CD4-positive, alpha-beta T cell treated with Interleukin-15 for 1 hour (primary cell): ENCODE measurements around the gene FLNC.

Source experiments
- DNase-seq: peaks from one replicate; pipeline ENCODE4 v3.0.0-alpha.2; 2020

FLNC gene

GRCh38 chr7:128801667-128802418 lies 28.4 kb upstream of the FLNC start:
- no peak for DNase-seq

- no peak for DNase-seq
These were observed 25.7 kb upstream of the FLNC start for GRCh38 chr7:128804484-128804883.

GRCh38 chr7:128805225-128805624 lies 25.0 kb upstream of the FLNC start:
- no peak for DNase-seq

GRCh38 chr7:128807191-128807590 lies 23.0 kb upstream of the FLNC start:
- DNase-seq, result no peak

- DNase-seq, result no peak
These were observed 20.8 kb upstream of the FLNC start for GRCh38 chr7:128809363-128809762.

GRCh38 chr7:128810473-128810872 lies 19.7 kb upstream of the FLNC start:
- DNase-seq, result no peak

- DNase-seq, result no peak
These were observed 19.2 kb upstream of the FLNC start for GRCh38 chr7:128810997-128811396.

- no peak for DNase-seq
These were observed 18.4 kb upstream of the FLNC start for GRCh38 chr7:128811631-128812430.

- no peak for DNase-seq
These were observed 17.6 kb upstream of the FLNC start for GRCh38 chr7:128812514-128813168.

GRCh38 chr7:128814499-128814898 lies 15.7 kb upstream of the FLNC start:
- no peak for DNase-seq

GRCh38 chr7:128815289-128815942 lies 14.8 kb upstream of the FLNC start:
- no peak for DNase-seq

- DNase-seq, result no peak
These were observed 11.5 kb upstream of the FLNC start for GRCh38 chr7:128818694-128819093.

GRCh38 chr7:128821724-128822123 lies 8.5 kb upstream of the FLNC start:
- DNase-seq, result no peak

- DNase-seq, result no peak
These were observed 3.7 kb upstream of the FLNC start for GRCh38 chr7:128826512-128826911.

GRCh38 chr7:128826916-128827247 lies 3.3 kb upstream of the FLNC start:
- no peak for DNase-seq

- DNase-seq, result no peak
These were observed 2.8 kb upstream of the FLNC start for GRCh38 chr7:128827248-128827958.

- DNase-seq, result no peak
These were observed 2.1 kb upstream of the FLNC start for GRCh38 chr7:128827971-128828711.

GRCh38 chr7:128829391-128830166 lies 627 bp upstream of the FLNC start:
- DNase-seq, result no peak

- no peak for DNase-seq
These were observed 1.2 kb downstream of the FLNC start for GRCh38 chr7:128831178-128831993.
